Ectodermal cell (in vitro differentiated cells): Measurements from ENCODE around the gene COL6A3.

Experiments used
- H3K27ac ChIP-seq: 2 replicates; pipeline ENCODE4 v1.7.0; 2013; ENCODE audit warnings: mild to moderate bottlenecking, low read depth, low read length; ENCODE audit not compliant: insufficient read depth, poor library complexity, severe bottlenecking
- H3K27me3 ChIP-seq: 2 replicates; pipeline ENCODE4 v1.7.0; 2013; ENCODE audit warnings: mild to moderate bottlenecking, low read length; ENCODE audit not compliant: insufficient read depth, control insufficient read depth, poor library complexity, severe bottlenecking
- H3K36me3 ChIP-seq: one replicate; pipeline ENCODE4 v1.7.0; 2013; ENCODE audit warnings: low read length; ENCODE audit not compliant: control insufficient read depth, insufficient read depth
- H3K4me1 ChIP-seq: one replicate; pipeline ENCODE4 v1.7.0; 2013; ENCODE audit warnings: low read length; ENCODE audit not compliant: control insufficient read depth, insufficient read depth
- H3K4me3 ChIP-seq: 2 replicates; pipeline ENCODE4 v1.7.0; 2013; ENCODE audit warnings: low read depth, low read length, control low read depth; ENCODE audit not compliant: insufficient read depth
- H3K9me3 ChIP-seq: 2 replicates; pipeline ENCODE4 v1.7.0; 2013; ENCODE audit warnings: mild to moderate bottlenecking, low read length, moderate library complexity; ENCODE audit not compliant: control insufficient read depth
- WGBS, 2 experiments: methylation state at CpG; one replicate each; pipeline ENCODE4 v1.1.7; 2013; ENCODE audit warnings: missing lambda C conversion rate in 2 of 2; 5-methylcytosine and 5-hydroxymethylcytosine counted together

Gene COL6A3

GRCh38 chr2:237278568-237278967 lies 135.4 kb downstream of the COL6A3 start:
- Histone ChIP-seq H3K27me3 (no peaks in the 10 kb centered on the region), H3K36me3 (no peaks in the 10 kb centered on the region), H3K9me3 (no peaks in the 10 kb centered on the region), H3K4me1 (no peaks in the 10 kb centered on the region), H3K27ac (no peak overlapping the region), H3K4me3 (no peak overlapping the region)
- WGBS, 2 experiments: 88 to 95% methylated on average over 5 of the region's 6 CpGs

GRCh38 chr2:237276716-237277490 lies 137.1 kb downstream of the COL6A3 start:
- 92 to 95% methylated on average over 8 of the region's 8 CpGs for WGBS, 2 experiments
- Histone ChIP-seq H3K4me3 (no peak overlapping the region), H3K36me3 (no peaks in the 10 kb centered on the region), H3K27ac (no peak overlapping the region), H3K27me3 (no peaks in the 10 kb centered on the region), H3K9me3 (no peaks in the 10 kb centered on the region), H3K4me1 (no peaks in the 10 kb centered on the region)
